Epithelial cell of proximal tubule (primary cell): ENCODE results near the gene NLGN1. TPM values are rescaled to one million over a fixed set of nuclear protein-coding genes. Genes with fewer than 3 reads are reported as not detected.

Experiments
- DNase-seq: peaks from one replicate; pipeline ENCODE4 v3.0.0-alpha.2; 2011; ENCODE audit warnings: low read depth
- H3K4me3 ChIP-seq: 2 replicates; pipeline ENCODE4 v1.5.1; 2011; ENCODE audit warnings: low read depth, mild to moderate bottlenecking, low read length
- CTCF ChIP-seq: conservative IDR thresholded peaks from 2 replicates; pipeline ENCODE4 v1.5.1; 2012; ENCODE audit warnings: low read depth, mild to moderate bottlenecking, low read length
- total RNA-seq: library from RNA; depleted of rRNA; stranded (reverse); fragments of >200 nt; gene quantifications from 2 replicates; pipeline ENCODE4 v1.2.3, GENCODE V29; 2015

The NLGN1 gene
- total RNA-seq, 1 donor from 2014 or later, result 1.9 TPM

GRCh38 chr3:174168538-174169254 is 771.2 kb downstream of the NLGN1 start:
- H3K4me3 ChIP-seq, result no peak overlapping the region
- no peak for TF ChIP-seq CTCF
- DNase-seq, result no peak

GRCh38 chr3:174169736-174170135 is 772.2 kb downstream of the NLGN1 start:
- DNase-seq, result no peak
- no peak for TF ChIP-seq CTCF
- no peak overlapping the region for H3K4me3 ChIP-seq

DNA sequence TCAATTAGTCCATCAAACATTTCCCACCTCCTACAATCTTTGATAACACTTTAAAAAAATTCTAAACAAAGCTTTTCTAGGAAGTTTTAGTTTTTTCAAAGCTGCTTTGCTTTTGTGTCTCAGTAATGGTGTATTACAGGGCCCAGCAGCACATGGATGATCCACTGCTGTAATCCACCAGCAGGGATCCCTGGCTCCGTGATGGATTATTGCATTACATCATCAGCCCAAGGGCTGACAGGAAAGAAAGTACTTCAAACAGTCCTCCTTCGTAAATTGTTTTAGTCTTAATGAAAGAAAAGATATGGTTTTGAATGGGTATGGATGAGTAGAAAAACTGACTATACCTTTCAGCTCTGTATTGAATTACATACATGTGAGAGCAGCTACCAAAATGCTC is 772.7 kb downstream of the NLGN1 start:
- H3K4me3 ChIP-seq, result no peak overlapping the region
- no peak for DNase-seq
- no peak for TF ChIP-seq CTCF

GRCh38 chr3:174186377-174186989 is 788.9 kb downstream of the NLGN1 start:
- no peak overlapping the region for H3K4me3 ChIP-seq
- DNase-seq, result no peak
- TF ChIP-seq CTCF, result no peak

DNA sequence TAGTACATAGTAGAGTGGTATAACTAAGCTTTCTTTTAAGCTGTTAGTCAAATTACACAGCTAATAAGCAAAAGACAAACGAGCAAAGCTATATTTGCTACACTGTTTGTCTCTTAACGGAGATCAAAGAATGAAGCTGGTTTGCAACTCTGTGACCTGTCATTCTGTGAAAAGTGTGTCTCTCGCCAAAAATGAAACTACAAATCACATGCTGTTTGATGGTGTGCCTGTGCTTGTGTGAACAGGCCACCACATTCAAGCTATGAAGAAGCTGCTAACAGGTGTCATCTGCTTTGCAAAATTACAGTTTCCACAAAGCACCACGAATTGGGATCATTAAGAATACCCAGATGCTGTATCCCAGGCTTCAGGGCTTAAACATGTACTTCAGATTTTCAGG is 793.8 kb downstream of the NLGN1 start:
- TF ChIP-seq CTCF, result no peak

DNA sequence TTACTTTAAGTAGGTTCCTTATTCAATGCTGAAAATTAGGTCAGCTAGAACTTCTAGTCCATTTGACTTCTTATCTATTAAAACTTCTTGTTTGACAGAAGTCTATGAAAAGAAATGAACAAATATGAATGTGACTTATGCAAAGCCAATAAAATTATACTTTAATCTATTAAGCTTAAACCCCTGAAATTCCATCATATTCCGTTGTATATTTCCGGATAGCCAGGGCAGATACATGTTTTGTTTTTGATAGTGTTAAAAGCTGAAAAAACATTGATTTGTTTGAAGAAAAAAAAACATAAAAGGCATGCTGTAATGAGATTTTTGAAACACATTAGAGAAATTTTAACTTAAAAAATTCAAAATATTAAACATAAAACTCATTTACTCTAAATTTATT is 794.4 kb downstream of the NLGN1 start:
- DNase-seq, result no peak
- TF ChIP-seq CTCF, result no peak
- H3K4me3 ChIP-seq, result no peak overlapping the region

More for the DNA sequence above, 793.8 kb downstream of the NLGN1 start:
- DNase-seq, result no peak
- H3K4me3 ChIP-seq, result peak overlapping the region; percentile 9

- no peak overlapping the region for H3K4me3 ChIP-seq
- DNase-seq, result no peak
- TF ChIP-seq CTCF, result no peak
These were observed 794.9 kb downstream of the NLGN1 start for GRCh38 chr3:174192471-174192870.
